Measurements from ENCODE around the gene IRX4.
"Not testable (repeated sequence)": the region's sequence is repeated elsewhere in the genome, so short reads cannot be mapped to it uniquely, and the experiment has no call there.

Gene IRX4

DNA sequence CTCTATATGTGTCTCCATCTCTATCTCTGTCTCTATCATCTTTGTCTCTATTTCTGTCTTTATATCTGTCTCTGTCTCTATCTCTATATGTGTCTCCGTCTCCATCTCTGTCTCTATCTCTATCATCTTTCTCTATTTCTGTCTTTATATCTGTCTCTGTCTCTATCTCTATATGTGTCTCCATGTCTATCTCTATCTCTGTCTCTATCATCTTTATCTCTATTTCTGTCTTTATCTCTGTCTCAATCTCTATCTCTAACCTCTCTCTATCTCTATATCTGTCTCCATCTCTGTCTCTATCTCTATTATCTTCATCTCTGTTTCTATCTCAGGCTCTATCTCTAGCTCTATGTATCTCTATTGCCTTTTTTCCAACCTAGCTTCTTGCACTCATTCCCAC, 37.0 kb downstream of the IRX4 start:
- Mint-ChIP-seq H3K4me1 (no peaks in the 10 kb centered on the region), H3K27ac (no peak overlapping the region), H3K4me3 (no peak overlapping the region), H3K9me3 (peaks cover 2% of the 10 kb centered on the region), H3K36me3 (ENCODE audit: low read depth) (no peaks in the 10 kb centered on the region), H3K27me3 (ENCODE audit: low read depth) (peaks cover 49% of the 10 kb centered on the region)
- TF ChIP-seq, protein P1, sequence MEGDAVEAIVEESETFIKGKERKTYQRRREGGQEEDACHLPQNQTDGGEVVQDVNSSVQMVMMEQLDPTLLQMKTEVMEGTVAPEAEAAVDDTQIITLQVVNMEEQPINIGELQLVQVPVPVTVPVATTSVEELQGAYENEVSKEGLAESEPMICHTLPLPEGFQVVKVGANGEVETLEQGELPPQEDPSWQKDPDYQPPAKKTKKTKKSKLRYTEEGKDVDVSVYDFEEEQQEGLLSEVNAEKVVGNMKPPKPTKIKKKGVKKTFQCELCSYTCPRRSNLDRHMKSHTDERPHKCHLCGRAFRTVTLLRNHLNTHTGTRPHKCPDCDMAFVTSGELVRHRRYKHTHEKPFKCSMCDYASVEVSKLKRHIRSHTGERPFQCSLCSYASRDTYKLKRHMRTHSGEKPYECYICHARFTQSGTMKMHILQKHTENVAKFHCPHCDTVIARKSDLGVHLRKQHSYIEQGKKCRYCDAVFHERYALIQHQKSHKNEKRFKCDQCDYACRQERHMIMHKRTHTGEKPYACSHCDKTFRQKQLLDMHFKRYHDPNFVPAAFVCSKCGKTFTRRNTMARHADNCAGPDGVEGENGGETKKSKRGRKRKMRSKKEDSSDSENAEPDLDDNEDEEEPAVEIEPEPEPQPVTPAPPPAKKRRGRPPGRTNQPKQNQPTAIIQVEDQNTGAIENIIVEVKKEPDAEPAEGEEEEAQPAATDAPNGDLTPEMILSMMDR (IDR thresholded peaks at IDR 0.05; ENCODE audit: unreplicated experiment in 3 of 3): no peak

- no peak overlapping the region for H3K4me3 Mint-ChIP-seq
- H3K36me3 Mint-ChIP-seq (ENCODE audit: low read depth): no peaks in the 10 kb centered on the region
- H3K9me3 Mint-ChIP-seq: peaks cover 2% of the 10 kb centered on the region
- TF ChIP-seq, protein P1 (IDR thresholded peaks at IDR 0.05; ENCODE audit: unreplicated experiment in 3 of 3): no peak
- no peaks in the 10 kb centered on the region for H3K4me1 Mint-ChIP-seq
- no peak overlapping the region for H3K27ac Mint-ChIP-seq
- peaks cover 42% of the 10 kb centered on the region for H3K27me3 Mint-ChIP-seq (ENCODE audit: low read depth)
Observed at GRCh38 chr5:1844708-1845436, 37.9 kb downstream of the IRX4 start.

DNA sequence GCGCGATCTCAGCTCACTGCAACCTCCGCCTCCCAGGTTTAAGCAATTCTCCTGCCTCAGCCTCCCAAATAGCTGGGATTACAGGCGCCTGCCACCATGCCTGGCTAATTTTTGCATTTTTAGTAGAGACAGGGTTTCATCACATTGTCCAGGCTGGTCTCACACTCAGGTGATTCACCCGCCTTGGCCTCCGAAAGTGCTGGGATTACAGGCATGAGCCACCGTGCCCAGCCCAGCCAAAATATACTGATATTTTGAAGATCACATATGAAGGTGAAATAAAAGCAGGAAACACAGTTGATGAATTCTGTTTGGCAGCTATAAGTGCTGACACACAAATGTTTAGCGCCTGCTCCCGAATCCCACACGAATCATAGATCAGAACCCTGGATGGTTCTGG, 39.0 kb downstream of the IRX4 start:
- H3K4me3 Mint-ChIP-seq; H3K36me3 Mint-ChIP-seq (ENCODE audit: low read depth); H3K9me3 Mint-ChIP-seq; H3K4me1 Mint-ChIP-seq; H3K27ac Mint-ChIP-seq: not testable (repeated sequence)
- H3K27me3 Mint-ChIP-seq (ENCODE audit: low read depth): peaks cover 42% of the 10 kb centered on the region

GRCh38 chr5:1842004-1842819, 40.5 kb downstream of the IRX4 start:
- H3K27ac Mint-ChIP-seq: no peak overlapping the region
- no peaks in the 10 kb centered on the region for H3K4me1 Mint-ChIP-seq
- H3K36me3 Mint-ChIP-seq (ENCODE audit: low read depth): no peaks in the 10 kb centered on the region
- H3K4me3 Mint-ChIP-seq: no peak overlapping the region
- H3K27me3 Mint-ChIP-seq (ENCODE audit: low read depth): peaks cover 29% of the 10 kb centered on the region
- TF ChIP-seq, protein P1 (IDR thresholded peaks at IDR 0.05; ENCODE audit: unreplicated experiment in 3 of 3): no peak
- H3K9me3 Mint-ChIP-seq: peaks cover under 1% of the 10 kb centered on the region

- no peak overlapping the region for H3K27ac Mint-ChIP-seq
- peaks cover 34% of the 10 kb centered on the region for H3K27me3 Mint-ChIP-seq (ENCODE audit: low read depth)
- H3K36me3 Mint-ChIP-seq (ENCODE audit: low read depth): no peaks in the 10 kb centered on the region
- TF ChIP-seq, protein P1 (IDR thresholded peaks at IDR 0.05; ENCODE audit: unreplicated experiment in 3 of 3): no peak
- H3K4me1 Mint-ChIP-seq: peaks cover 5% of the 10 kb centered on the region
- H3K4me3 Mint-ChIP-seq: no peak overlapping the region
- no peaks in the 10 kb centered on the region for H3K9me3 Mint-ChIP-seq
Observed at GRCh38 chr5:1840741-1841521, 41.8 kb downstream of the IRX4 start.

DNA sequence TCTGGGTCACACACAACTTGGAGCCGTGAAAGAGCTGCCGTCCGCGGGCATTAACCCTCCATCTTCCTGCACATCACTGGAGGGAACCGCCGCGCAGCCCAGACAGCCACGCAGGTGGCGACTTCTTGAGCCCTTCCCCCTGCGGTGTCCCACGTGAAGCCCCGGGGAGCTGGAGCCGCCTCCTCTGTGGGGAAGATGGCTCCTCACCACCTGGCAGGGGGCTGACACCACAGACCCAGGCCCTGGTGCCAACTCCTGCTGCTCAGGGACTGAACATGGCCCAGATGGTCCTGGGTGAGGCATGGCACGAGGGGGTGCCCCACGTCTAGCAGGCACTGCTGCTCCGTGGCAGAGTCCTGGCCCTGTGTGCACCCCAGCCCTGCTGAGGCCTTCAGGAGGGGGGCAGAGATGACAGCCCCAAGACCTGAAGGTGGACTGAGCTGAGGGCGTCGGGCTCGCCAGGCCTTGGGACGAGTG, 42.6 kb downstream of the IRX4 start:
- TF ChIP-seq, protein P1 (IDR thresholded peaks at IDR 0.05; ENCODE audit: unreplicated experiment in 3 of 3): no peak
- H3K9me3 Mint-ChIP-seq: no peaks in the 10 kb centered on the region
- H3K27ac Mint-ChIP-seq: no peak overlapping the region

More for the DNA sequence above, 42.6 kb downstream of the IRX4 start:
- Mint-ChIP-seq H3K27me3 (ENCODE audit: low read depth) (peaks cover 40% of the 10 kb centered on the region), H3K36me3 (ENCODE audit: low read depth) (no peaks in the 10 kb centered on the region), H3K4me1 (peaks cover 11% of the 10 kb centered on the region), H3K4me3 (no peak overlapping the region)
